HG03103 (cell line): ENCODE measurements around the gene VPS37C.

ENCODE experiments used
- ATAC-seq: cut with Tn5 transposase; IDR thresholded peaks from one replicate; pipeline ENCODE4 v1.9.1; 2021; ENCODE audit warnings: low read depth; ENCODE audit not compliant: unreplicated experiment

The VPS37C gene

GRCh38 chr11:61134801-61135257 is 26.4 kb downstream of the VPS37C start:
- no peak for ATAC-seq

GRCh38 chr11:61133956-61134662 is 27.1 kb downstream of the VPS37C start:
- ATAC-seq, result no peak

- no peak for ATAC-seq
Measured at GRCh38 chr11:61133145-61133544, 28.1 kb downstream of the VPS37C start.

GRCh38 chr11:61132646-61133045 is 28.6 kb downstream of the VPS37C start:
- no peak for ATAC-seq

GRCh38 chr11:61131998-61132555 is 29.1 kb downstream of the VPS37C start:
- ATAC-seq, result no peak

GRCh38 chr11:61131586-61131985 is 29.6 kb downstream of the VPS37C start:
- ATAC-seq, result no peak

GRCh38 chr11:61131186-61131585 is 30.0 kb downstream of the VPS37C start:
- no peak for ATAC-seq

- peak; percentile 67 for ATAC-seq
Measured at GRCh38 chr11:61129639-61130523, 31.3 kb downstream of the VPS37C start.

GRCh38 chr11:61128947-61129638 is 32.1 kb downstream of the VPS37C start:
- no peak for ATAC-seq

GRCh38 chr11:61127991-61128390 is 33.2 kb downstream of the VPS37C start:
- ATAC-seq, result no peak

- ATAC-seq, result no peak
Measured at GRCh38 chr11:61126256-61126655, 35.0 kb downstream of the VPS37C start.

GRCh38 chr11:61125310-61125684 is 35.9 kb downstream of the VPS37C start:
- ATAC-seq, result no peak

GRCh38 chr11:61124574-61125309 is 36.5 kb downstream of the VPS37C start:
- no peak for ATAC-seq

GRCh38 chr11:61123775-61124571 is 37.3 kb downstream of the VPS37C start:
- no peak for ATAC-seq

GRCh38 chr11:61122761-61123160 is 38.5 kb downstream of the VPS37C start:
- no peak for ATAC-seq

GRCh38 chr11:61121917-61122316 is 39.3 kb downstream of the VPS37C start:
- no peak for ATAC-seq

- ATAC-seq, result no peak
Measured at GRCh38 chr11:61121192-61121831, 39.9 kb downstream of the VPS37C start.

GRCh38 chr11:61120706-61121191 is 40.5 kb downstream of the VPS37C start:
- no peak for ATAC-seq
